Measurements from ENCODE around the gene IREB2.
"Not testable (repeated sequence)": the region's sequence is repeated elsewhere in the genome, so short reads cannot be mapped to it uniquely, and the experiment has no call there.

IREB2 gene, protein sequence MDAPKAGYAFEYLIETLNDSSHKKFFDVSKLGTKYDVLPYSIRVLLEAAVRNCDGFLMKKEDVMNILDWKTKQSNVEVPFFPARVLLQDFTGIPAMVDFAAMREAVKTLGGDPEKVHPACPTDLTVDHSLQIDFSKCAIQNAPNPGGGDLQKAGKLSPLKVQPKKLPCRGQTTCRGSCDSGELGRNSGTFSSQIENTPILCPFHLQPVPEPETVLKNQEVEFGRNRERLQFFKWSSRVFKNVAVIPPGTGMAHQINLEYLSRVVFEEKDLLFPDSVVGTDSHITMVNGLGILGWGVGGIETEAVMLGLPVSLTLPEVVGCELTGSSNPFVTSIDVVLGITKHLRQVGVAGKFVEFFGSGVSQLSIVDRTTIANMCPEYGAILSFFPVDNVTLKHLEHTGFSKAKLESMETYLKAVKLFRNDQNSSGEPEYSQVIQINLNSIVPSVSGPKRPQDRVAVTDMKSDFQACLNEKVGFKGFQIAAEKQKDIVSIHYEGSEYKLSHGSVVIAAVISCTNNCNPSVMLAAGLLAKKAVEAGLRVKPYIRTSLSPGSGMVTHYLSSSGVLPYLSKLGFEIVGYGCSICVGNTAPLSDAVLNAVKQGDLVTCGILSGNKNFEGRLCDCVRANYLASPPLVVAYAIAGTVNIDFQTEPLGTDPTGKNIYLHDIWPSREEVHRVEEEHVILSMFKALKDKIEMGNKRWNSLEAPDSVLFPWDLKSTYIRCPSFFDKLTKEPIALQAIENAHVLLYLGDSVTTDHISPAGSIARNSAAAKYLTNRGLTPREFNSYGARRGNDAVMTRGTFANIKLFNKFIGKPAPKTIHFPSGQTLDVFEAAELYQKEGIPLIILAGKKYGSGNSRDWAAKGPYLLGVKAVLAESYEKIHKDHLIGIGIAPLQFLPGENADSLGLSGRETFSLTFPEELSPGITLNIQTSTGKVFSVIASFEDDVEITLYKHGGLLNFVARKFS

DNA sequence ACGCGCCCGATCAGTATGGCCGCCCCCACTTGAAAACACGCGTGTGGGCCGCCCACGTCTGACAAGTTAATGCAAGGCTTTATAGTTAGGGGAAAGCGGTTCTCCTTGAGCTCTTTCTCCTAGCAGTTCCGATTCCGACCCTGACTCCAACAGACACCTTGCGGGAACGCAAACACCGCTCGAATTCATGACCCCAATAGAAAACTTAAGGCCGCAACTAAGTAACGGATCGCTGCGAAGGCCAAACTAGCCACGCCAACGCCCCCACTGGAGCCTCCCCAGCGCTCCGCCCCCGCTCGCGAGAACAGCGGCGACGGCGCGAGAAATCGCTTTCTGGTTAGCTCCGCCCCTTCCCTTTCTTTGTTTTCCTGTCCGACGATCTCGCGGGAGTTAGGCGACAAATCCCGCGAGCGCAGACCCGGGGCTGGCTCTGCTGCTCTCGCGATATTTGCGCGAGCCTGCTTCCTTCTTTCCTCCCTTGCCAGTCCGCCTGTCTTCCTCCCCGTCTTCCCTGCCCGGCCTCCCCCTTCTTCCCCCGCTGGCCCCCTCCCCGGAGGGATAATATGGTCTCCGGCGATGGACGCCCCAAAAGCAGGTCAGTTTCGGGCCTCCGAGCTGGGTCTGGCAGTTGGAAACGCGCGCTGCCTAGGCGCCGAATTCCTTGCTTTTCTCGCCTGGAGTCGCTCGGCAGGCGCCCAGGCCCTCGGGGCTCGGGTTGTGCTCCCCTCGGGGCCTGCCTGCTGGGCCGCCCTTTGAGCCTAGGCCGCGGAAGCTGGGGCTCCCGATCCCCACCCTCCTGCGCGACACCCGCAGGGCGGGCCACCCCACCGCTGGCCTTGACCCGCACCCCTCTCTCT, at the start of gene IREB2:
Gene IREB2 (plus strand): TSS at position 455 of the 857 bp plus-strand sequence. CDS start 122 bp downstream, at position 577.
- peak; percentile 98 to 99 for DNase-seq

DNA sequence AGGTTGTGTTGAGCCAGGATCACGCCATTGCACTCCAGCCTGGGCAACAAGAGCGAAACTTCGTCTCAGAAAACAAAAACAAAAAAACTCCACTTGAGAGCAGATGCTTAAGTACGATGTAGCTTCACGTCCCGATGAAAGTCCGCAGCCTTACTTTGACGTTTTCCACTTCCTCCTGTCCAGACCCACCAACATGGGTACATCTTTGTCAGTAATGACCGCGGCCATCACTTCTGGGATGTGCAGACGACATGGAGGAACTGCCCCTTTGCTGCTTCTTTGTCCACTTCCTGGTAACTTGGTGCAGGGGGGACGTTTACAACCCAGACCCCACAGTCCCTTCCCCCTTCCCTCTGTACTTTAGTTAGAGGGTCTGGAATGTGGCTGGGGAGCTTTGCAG, 49.2 kb upstream of the IREB2 start:
- DNase-seq = no peak

DNA sequence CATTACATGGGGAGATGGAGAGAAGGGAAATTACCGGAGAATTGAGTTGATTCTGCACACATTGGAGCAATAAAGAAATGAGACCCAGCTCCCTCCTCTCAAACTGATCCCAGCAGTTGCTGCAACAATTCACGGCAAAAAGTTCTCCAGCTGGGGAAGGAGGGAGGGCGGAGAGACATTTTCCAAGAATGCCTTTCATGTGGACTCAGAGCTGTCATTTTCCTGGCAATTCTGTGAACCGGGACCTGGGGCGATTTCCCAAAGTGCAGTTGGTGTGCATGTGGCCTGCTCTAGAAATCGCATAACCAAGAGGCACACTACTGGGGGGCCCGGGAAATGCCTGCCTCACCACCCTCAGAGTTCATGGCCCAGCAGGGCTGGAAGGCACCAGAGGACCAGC, 48.7 kb upstream of the IREB2 start:
- DNase-seq = no peak

DNA sequence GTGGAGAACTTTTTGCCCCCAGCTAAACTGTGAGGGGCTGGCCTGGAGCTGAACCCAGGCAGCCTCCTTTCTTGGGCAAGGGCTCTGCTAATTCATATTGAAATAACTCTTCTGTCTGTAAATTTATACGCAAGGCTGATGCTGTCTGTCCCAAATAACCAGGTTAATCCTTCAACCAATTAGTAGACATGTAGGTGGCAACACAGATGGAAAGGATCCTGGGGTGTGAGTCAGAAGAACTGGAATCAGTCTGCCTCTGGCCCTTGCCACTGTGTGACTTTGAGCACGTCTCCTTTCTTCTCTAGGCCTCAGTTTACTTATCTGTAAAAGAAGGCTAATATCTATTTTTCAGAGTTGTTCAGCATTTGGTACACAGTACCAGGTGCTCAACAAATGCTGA, 48.3 kb upstream of the IREB2 start:
- no peak for DNase-seq

DNA sequence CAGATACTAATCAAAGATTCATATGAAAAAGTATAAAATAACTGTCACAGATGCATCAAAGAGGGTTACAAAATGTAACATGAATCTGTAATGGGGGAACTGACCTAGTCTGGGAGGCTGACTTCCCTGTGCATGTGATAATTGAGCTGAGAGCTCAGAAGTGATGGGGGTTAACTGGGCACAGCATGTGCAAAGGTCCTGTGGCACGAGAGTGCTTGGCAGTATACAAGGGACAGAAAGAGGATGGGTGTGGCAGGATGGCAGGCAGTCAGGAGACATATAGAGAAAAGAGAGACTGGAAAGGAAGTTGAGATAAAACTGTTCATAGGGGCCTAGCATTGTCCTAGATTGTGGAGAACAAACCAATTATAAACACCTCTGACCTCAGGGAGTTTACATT, 47.8 kb upstream of the IREB2 start:
- no peak for DNase-seq

DNA sequence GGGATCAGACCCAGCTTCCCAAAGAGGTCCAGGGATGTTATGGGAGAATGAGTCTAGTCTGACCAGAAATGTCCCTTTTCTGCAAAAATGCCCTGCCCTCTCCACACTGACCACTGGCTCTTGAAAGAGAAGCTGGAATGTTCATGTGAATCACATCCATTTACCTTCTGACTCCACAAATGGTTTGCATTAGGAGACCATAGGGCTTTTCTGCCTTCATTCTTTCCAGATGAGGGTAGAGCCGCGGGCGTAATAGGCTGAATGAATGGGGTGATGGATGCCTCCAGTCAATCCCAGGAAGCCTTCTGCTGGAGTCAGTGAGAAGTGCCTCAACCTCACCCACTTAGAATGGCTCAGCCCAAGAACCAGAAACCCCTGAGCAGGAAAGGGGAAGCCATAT, 47.2 kb upstream of the IREB2 start:
- no peak for DNase-seq

DNA sequence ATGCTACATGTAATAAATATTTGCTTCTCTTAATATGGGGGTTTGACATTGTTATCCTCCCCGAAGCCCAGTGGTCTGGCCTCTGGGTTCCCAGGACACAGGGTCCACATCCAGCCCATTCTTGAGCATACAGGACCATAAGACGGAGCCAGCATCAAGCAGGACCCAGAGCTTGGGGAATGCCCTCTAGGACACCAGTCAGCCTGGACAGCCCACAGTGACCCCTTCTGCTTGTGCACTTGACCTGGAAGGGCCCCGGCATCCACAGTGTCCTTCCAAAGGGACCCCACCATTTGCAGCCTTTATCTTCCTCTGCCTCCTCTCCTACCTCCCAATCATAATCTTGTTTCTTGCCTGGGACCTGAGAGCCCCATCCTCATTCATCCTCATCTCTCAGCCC, 46.2 kb upstream of the IREB2 start:
- no peak for DNase-seq

DNA sequence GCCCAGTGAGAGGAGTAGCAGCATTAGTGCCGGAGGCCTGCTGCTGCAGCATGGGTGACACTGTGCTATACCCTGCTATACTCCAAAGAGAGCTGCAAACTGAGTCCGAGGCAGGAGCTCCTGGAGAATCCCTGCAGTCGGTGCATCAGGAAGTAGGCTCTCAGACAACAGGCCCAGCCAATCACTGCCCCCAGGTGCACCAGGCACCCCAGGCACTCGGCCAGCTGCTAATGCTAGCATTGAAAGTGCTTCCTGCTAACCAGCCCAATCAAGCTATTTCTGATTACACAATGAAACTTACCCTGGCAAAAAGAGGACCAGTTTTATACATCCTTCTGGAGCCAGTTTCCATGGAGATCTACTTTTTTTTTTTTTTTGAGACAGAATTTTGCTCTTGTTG, 45.6 kb upstream of the IREB2 start:
- no peak for DNase-seq

DNA sequence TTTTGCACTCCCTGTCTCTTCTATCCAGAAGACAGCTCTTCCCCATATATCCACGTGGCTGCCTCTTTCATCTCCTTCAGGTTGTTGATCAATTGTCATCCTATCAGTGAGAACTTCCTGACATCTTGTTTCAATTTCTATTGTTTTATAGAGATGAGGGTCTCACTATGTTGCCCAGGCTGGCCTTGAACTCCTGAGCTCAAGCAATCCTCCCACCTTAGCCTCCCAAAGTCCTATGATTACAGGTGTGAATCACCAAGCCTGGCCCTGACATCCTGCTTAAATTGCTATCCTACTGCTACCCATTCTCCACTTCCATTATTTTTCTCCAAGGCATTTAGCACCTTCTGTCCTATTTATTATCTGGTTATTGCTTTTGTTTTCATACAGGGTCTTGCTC, 44.9 kb upstream of the IREB2 start:
- DNase-seq = no peak

DNA sequence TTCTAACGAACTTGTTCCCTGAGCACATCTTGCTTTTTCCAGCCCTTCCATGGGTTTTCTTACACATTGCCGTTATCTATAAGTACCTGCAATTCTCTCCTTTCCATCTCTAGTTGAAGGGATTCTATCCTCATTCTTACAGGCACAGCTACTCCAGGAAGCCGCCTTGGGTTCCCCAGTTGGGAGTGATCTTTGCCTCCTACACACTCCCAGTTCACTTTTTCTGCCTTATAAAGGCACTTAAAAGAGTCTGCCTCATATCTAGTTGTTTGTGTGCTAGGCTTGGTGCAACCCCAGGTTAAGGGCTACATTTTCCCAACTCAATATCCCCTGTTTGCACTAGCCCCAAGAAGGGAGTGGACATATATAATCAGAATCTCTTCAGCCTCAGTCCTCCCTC, 44.0 kb upstream of the IREB2 start:
- DNase-seq = no peak

DNA sequence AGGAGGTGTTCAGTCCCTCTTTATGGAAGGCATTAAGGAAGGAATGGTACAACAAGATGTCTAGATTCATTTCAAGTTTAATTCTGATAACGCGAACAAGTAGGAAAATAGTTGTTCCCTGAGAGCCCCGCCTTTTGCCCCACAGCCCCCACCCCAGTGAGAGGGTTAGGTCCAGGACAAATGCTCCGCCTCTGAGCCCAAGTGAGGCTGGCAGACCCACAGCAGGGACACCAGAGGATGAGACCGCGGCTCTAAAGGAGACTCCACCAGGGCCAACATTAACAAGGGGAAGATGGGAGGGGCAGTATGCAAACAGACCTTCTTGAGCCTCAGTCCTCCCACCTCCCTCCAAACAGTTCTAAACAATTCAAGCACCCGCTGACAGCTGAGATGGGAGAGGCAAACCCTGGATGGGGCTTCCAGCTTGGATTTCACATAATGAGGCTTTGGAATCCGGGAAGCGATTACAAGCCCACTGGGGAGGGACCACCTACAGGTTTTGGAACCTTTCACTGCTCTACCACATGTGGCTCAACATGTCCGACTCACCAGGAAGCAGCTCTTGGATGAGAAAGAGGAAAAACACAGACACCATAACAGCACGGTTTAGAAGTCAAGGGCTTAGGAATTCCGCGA, 42.9 kb upstream of the IREB2 start:
- no peak for DNase-seq

DNA sequence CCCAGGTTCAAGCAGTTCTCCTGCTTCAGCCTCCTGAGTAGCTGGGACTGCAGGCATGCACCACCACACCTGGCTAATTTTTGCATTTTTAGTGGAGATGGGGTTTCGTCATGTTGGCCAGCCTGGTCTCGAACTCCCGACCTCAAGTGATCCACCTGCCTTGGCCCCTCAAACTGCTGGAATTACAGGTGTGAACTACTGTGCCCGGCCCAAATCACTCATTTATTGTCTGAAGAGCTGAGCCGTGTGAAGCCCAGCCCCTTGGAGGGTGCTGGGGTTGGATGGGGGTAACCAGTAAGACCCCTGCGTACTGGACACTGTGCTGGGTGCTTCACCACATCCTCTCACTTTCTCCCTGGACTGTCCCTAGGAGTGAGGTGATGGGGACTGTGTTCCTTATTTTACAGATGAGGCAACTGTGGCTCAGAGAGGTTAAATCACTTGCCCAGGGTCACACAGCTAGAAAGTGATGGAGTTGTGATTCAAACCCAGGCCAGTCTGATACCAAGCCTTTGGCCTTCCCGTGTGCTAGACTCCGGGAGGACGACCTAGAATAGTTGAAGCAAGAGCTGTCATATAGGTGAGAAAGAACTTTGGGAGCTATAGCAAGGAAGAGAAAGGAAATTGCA, 41.7 kb upstream of the IREB2 start:
- no peak for DNase-seq

DNA sequence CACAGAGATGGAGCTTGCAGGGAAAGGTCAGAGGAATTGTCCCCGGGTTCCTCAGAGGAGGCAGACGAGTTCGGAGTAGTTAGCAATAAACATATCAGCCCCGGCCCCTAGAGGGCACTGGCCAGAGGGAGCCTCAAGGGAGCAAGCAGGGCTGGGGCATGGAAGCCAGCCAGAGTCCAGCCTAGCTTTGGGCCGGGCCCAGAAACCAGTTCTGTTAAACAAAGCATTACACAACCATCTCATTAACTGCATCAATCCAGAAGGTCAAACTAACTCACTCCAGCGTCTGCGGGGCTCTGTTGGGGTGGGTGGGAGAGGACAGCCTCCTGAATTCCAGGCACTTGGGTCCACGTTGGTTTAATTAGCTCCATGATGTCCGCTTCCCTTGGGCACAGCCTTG, 41.0 kb upstream of the IREB2 start:
- peak in 1 of 2 experiments; percentile 26 for DNase-seq

DNA sequence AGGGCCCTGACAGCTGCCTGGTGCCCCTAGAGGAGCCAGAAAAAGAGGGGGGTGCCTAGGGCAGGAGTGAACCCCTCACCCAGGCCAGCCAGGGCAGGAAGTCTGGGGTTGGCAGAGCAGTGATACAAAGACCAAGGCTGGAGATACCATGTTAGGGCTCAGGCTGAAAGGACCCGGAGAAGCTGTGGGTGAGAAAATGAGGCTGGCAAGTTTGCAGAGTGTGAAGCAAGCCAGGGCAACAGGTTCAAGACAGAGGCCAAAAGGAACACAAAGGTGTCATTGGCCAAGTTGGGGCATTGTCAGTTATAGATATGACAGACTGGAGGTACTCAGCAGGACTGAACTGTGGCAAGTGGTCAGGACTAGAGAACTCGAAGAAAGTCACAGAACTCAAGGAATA, 40.6 kb upstream of the IREB2 start:
- no peak for DNase-seq

DNA sequence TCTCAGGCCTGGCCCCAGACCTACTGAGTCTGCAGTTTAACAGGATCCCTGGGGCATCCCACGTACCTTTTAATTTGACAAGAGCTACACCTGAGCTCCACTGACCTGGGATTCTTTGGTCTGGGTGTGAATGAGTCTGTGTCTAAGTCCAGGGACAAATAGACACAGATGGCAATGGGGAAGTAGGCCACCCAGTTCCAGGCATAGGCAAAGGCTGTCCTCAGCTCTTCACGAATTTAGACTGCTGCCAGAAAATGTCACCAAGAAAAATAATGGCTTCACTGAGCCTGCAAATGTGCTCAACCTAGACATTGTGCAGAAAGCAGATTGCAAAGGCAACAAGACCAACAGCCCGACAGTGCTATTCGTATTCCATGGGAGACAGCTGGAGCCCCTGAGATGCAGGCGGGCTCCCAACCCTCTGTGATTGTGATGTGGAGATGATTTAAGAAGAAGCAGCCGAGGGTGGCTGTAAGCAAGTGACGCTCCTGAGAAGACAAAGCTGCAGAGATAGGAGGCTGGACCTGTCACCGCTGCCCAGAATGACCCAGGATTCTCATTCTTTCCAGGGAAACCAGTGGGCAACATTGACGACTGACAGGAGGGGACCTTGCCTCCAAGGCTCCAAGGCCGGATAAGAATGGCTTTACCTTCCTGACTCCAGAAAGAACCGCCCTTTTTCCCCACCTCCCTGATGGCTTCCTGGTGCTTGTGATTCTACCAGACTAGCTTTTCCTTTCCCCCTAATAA, 39.8 kb upstream of the IREB2 start:
- DNase-seq = no peak

DNA sequence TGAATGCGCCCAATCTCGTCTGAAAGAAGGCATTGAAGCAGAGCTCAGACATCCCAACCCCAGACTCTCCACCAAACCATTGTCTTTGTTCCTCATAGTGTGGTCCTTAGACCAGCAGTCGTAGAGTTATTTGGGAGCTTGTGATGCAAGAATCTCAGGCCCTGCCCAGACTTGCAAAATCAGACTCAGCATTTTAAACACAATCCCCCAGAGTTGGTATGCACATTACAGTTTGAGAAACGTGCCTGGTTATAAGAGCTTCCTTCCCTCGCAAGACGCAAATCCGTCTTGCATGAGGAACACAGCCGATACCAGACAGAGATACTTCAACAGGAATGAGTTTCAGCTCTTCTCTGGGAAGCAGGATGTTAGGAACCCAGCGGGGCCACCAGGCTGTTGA, 38.9 kb upstream of the IREB2 start:
- DNase-seq = no peak

DNA sequence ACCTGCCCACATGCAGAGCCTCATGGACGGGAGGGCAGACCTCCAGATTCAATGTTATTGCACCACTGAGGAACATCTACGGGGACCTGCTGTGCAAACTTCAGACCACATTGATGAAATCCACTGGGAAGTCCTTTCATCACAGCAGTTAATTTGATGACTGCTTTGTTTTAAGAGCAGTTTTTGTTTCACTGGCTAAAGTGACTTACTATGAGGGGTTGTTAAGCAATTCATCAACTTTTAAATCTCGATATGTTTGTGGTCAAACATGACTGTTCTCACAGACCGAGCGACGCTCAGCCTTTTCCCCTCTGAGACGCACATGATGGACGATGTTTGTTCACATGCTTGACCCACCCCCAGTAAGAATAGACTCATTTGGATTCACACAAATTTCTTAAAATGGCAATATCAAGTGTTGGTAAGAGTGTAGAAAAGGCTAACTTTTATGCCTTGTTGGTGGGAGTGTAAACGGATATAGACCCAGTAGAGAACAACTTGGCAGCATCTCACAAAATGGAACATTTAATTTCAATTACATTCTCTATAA, 35.9 kb upstream of the IREB2 start:
- no peak for DNase-seq

DNA sequence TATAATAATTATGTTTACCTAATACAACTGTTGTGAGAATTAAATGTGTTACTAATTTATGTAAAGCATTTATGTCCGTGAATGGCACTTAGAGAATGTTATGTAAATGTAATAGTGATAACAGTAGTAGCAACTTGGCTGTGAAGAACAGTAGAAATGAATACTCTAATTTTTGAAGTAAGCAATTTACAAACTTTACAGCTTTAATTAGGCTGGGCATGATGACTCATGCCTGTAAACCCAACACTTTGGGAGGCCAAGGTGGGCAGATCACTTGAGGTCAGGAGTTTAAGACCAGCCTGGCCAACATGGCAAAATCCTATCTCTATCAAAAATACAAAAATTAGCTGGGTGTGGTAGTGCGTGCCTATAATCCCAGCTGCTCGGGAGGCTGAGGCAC, 33.9 kb upstream of the IREB2 start:
- DNase-seq = no peak

DNA sequence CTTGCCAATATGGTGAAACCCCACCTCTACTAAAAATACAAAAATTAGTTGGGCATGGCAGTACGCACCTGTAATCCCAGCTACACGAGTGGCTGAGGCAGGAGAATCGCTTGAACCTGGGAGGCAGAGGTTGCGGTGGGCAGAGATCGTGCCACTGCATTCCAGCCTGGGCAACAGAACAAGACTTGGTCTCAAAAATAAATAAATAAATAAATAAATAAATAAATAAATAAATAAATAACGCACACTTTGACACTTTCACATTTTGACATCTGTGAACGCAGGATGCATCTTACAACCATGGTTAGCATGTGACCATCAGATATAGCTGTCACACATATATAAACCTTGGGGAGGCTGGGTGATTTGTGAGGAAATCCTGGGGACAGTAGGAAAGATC, 33.2 kb upstream of the IREB2 start:
- not testable (repeated sequence) for DNase-seq

DNA sequence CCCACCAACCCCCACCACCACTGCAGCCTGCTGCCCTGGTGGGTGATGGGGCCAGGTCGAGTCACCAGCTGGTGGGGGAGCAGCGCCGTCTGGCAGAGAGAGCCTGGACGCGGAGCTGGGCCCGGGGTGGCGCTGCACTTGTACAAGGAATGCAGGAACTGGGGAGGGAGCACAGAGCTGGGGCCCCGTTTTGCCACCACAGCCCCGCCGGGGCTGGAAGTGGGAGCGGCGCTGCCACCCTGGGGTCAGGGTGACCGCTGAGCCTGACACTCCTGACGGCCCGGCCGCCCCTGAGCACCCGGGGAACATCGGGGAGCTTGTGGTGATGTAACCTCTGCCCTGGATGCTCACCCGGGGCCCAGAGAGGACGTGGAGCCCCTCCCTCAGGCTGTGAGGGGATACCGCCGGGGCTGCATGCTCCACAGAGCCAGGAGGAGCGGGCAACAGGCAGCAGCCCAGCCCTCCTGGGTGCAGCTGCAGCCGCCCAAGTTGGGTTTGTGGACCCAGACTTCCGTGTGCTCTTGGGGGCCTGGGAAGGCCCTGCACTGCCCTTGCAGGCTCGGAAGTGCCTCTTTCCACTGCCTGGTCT, 32.6 kb upstream of the IREB2 start:
- DNase-seq = no peak
